ENCODE data around the gene MFAP2.

MFAP2 gene

GRCh38 chr1:17021896-17022295, 41.5 kb upstream of the MFAP2 start:
- Histone ChIP-seq H4K20me1 (ENCODE audit: insufficient read depth) (peaks cover 6% of the 10 kb centered on the region; the same call in 1 of the 2 replicates), H3K27ac (no peak overlapping the region), H3K9ac (no peak overlapping the region), H3K27me3 (ENCODE audit: insufficient read depth, low read depth) (no peaks in the 10 kb centered on the region), H2AFZ (ENCODE audit: low read depth) (no peak overlapping the region), H3K79me2 (ENCODE audit: insufficient read depth, low read depth) (no peaks in the 10 kb centered on the region), H3K4me1 (ENCODE audit: low read depth, poor library complexity, severe bottlenecking) (peaks cover 40% of the 10 kb centered on the region), H3K4me3 (IDR thresholded peaks at IDR 0.05; ENCODE audit: insufficient read depth, low read depth, low read length) (no peak overlapping the region), H3K36me3 (ENCODE audit: insufficient read depth) (no peaks in the 10 kb centered on the region; the same call in 1 of the 2 replicates), H3K4me2 (no peak overlapping the region)
- no peak for TF ChIP-seq CTCF (conservative IDR thresholded peaks at IDR 0.05; ENCODE audit: low read depth, low read length)

- no peaks in the 10 kb centered on the region for H3K27me3 ChIP-seq (ENCODE audit: insufficient read depth, low read depth)
- H3K9ac ChIP-seq, result no peak overlapping the region
- no peaks in the 10 kb centered on the region for H3K79me2 ChIP-seq (ENCODE audit: insufficient read depth, low read depth)
- H3K4me2 ChIP-seq, result peak overlapping the region; percentile 66; the same call in 1 of the 2 replicates
- H3K27ac ChIP-seq, result no peak overlapping the region
- peaks cover 40% of the 10 kb centered on the region for H3K4me1 ChIP-seq (ENCODE audit: low read depth, poor library complexity, severe bottlenecking)
- TF ChIP-seq CTCF (conservative IDR thresholded peaks at IDR 0.05; ENCODE audit: low read depth, low read length), result no peak
- no peak overlapping the region for H2AFZ ChIP-seq (ENCODE audit: low read depth)
- no peak overlapping the region for H3K4me3 ChIP-seq (IDR thresholded peaks at IDR 0.05; ENCODE audit: insufficient read depth, low read depth, low read length)
- no peaks in the 10 kb centered on the region; the same call in 1 of the 2 replicates for H3K36me3 ChIP-seq (ENCODE audit: insufficient read depth)
- peaks cover 6% of the 10 kb centered on the region; the same call in 1 of the 2 replicates for H4K20me1 ChIP-seq (ENCODE audit: insufficient read depth)
These were observed 40.1 kb upstream of the MFAP2 start for GRCh38 chr1:17020502-17020901.

GRCh38 chr1:17018849-17019248, 38.4 kb upstream of the MFAP2 start:
- Histone ChIP-seq H3K9ac (no peak overlapping the region), H3K27me3 (ENCODE audit: insufficient read depth, low read depth) (no peaks in the 10 kb centered on the region; the same call in 1 of the 2 replicates), H3K27ac (peak overlapping the region; percentile 4; the same call in 1 of the 2 replicates), H3K4me2 (peak overlapping the region; percentile 66), H3K4me1 (ENCODE audit: low read depth, poor library complexity, severe bottlenecking) (peaks cover 53% of the 10 kb centered on the region), H3K36me3 (ENCODE audit: insufficient read depth) (no peaks in the 10 kb centered on the region; the same call in 1 of the 2 replicates), H3K79me2 (ENCODE audit: insufficient read depth, low read depth) (no peaks in the 10 kb centered on the region), H2AFZ (ENCODE audit: low read depth) (no peak overlapping the region), H4K20me1 (ENCODE audit: insufficient read depth) (peaks cover 6% of the 10 kb centered on the region; the same call in 1 of the 2 replicates), H3K4me3 (IDR thresholded peaks at IDR 0.05; ENCODE audit: insufficient read depth, low read depth, low read length) (no peak overlapping the region)
- no peak for TF ChIP-seq CTCF (conservative IDR thresholded peaks at IDR 0.05; ENCODE audit: low read depth, low read length)

- H3K27me3 ChIP-seq (ENCODE audit: insufficient read depth, low read depth), result no peaks in the 10 kb centered on the region; the same call in 1 of the 2 replicates
- H3K79me2 ChIP-seq (ENCODE audit: insufficient read depth, low read depth), result no peaks in the 10 kb centered on the region
- no peak overlapping the region for H3K4me2 ChIP-seq
- H2AFZ ChIP-seq (ENCODE audit: low read depth), result no peak overlapping the region
- no peak overlapping the region for H3K4me3 ChIP-seq (IDR thresholded peaks at IDR 0.05; ENCODE audit: insufficient read depth, low read depth, low read length)
- no peaks in the 10 kb centered on the region; the same call in 1 of the 2 replicates for H3K36me3 ChIP-seq (ENCODE audit: insufficient read depth)
- peaks cover 6% of the 10 kb centered on the region; the same call in 1 of the 2 replicates for H4K20me1 ChIP-seq (ENCODE audit: insufficient read depth)
- H3K9ac ChIP-seq, result no peak overlapping the region
- H3K27ac ChIP-seq, result no peak overlapping the region
- TF ChIP-seq CTCF (conservative IDR thresholded peaks at IDR 0.05; ENCODE audit: low read depth, low read length), result no peak
- peaks cover 65% of the 10 kb centered on the region for H3K4me1 ChIP-seq (ENCODE audit: low read depth, poor library complexity, severe bottlenecking)
These were observed 37.0 kb upstream of the MFAP2 start for GRCh38 chr1:17017435-17017834.
